Measurements from ENCODE around the gene ITSN2. TPM values are rescaled to one million over a fixed set of nuclear protein-coding genes. Genes with fewer than 3 reads are reported as not detected.

ITSN2 gene
- total and polyA plus RNA-seq, 2 of the 8 experiments (the other 6 are each of a cell fraction or from before 2014, with no cell fraction given) = 9.3 to 17.0 TPM

- no peak overlapping the region for H2BK12ac ChIP-seq (ENCODE audit: low read depth, low read length)
- no peaks in the 10 kb centered on the region for H3K23me2 ChIP-seq (ENCODE audit: low read depth, low read length)
- no peak overlapping the region for H4K5ac ChIP-seq (ENCODE audit: insufficient read length, low read depth, low read length)
- H2AK5ac ChIP-seq (ENCODE audit: low read depth, low read length) = no peak overlapping the region
- H4K20me1 ChIP-seq (replicated peaks in 1 of 2; ENCODE audit: control insufficient read depth in 1 of 2, insufficient read depth in 2 of 2, low read length in 2 of 2) = no peaks in the 10 kb centered on the region
- H3K27ac ChIP-seq (ENCODE audit: low read depth, low read length) = no peak overlapping the region
- no peak overlapping the region for H3K4ac ChIP-seq (replicated peaks; ENCODE audit: insufficient read length, low read depth, low read length)
- no peak overlapping the region for H3K23ac ChIP-seq (ENCODE audit: insufficient read length)
- H4K91ac ChIP-seq (replicated peaks; ENCODE audit: insufficient read length, low read length) = no peak overlapping the region
- H3K4me2 ChIP-seq (ENCODE audit: insufficient read depth in 1 of 2, low read depth in 2 of 2, low read length in 2 of 2) = no peak overlapping the region
- TF ChIP-seq MAX (IDR thresholded peaks at IDR 0.05) = no peak
- no peak for TF ChIP-seq RNF2 (IDR thresholded peaks at IDR 0.05; ENCODE audit: borderline replicate concordance, low read depth, low read length, missing control alignments, poor library complexity, severe bottlenecking)
- TF ChIP-seq EGR1 (IDR thresholded peaks at IDR 0.05; ENCODE audit: borderline replicate concordance, low read depth, low read length) = no peak
- no peaks in the 10 kb centered on the region; a peak in 1 of 7 replicates for H3K4me1 ChIP-seq (replicated peaks in 1 of 4; ENCODE audit: control insufficient read depth in 3 of 4, insufficient read depth in 4 of 4, low read length in 3 of 4)
- H3K18ac ChIP-seq (ENCODE audit: extremely low read depth, low read length) = no peak overlapping the region
- H2BK120ac ChIP-seq (replicated peaks; ENCODE audit: low read depth, low read length) = no peak overlapping the region
- no peak overlapping the region for H3K9ac ChIP-seq (replicated peaks in 1 of 4; ENCODE audit: extremely low read depth in 1 of 4, low read depth in 3 of 4, low read length in 3 of 4)
- no peak overlapping the region for H2BK20ac ChIP-seq (ENCODE audit: low read length)
- H3K79me1 ChIP-seq (ENCODE audit: low read depth, low read length) = no peaks in the 10 kb centered on the region
- H3K56ac ChIP-seq (replicated peaks; ENCODE audit: insufficient read length, low read depth, low read length) = no peak overlapping the region
- ChIA-PET POLR2A (ENCODE audit: partially characterized antibody) (no interaction called here), CTCF (ENCODE audit: partially characterized antibody) (interaction anchor here (1.6 kb wide), 1 partner anchor 11 kb away, joined by 3 read pairs; no protein-coding TSS in a partner anchor)
- no peaks in the 10 kb centered on the region for H3K79me2 ChIP-seq (ENCODE audit: control insufficient read depth in 1 of 2, insufficient read depth in 2 of 2, low read length in 2 of 2)
- H2BK5ac ChIP-seq (ENCODE audit: low read depth, low read length) = no peak overlapping the region
- 83% methylated on average over 3 of the region's 4 CpGs; no CpG with 5 or more reads in 1 of the 2 experiments for WGBS, 2 experiments (ENCODE audit: extremely low coverage in 1 of 2, insufficient coverage in 1 of 2, insufficient read length in 1 of 2, insufficient replicate concordance in 2 of 2, low coverage in 1 of 2, low lambda C conversion rate in 2 of 2, missing lambda C conversion rate in 1 of 2)
- H3K27me3 ChIP-seq (replicated peaks in 1 of 4; ENCODE audit: control insufficient read depth in 3 of 4, extremely low read depth in 1 of 4, insufficient read depth in 3 of 4, low read length in 3 of 4) = no peaks in the 10 kb centered on the region
- no peak overlapping the region for H2BK15ac ChIP-seq (ENCODE audit: low read length)
- DNase-seq (ENCODE audit: low read depth in 1 of 2, low spot score in 2 of 2) (no peak), FAIRE-seq (no peak)
- no peaks in the 10 kb centered on the region for H3K9me3 ChIP-seq (ENCODE audit: insufficient read depth in 2 of 2, low read depth in 1 of 2, low read length in 1 of 2)
- no peak overlapping the region for H4K8ac ChIP-seq (ENCODE audit: extremely low read depth, insufficient read depth, low read length)
- H3K36me3 ChIP-seq (ENCODE audit: control insufficient read depth in 2 of 4, insufficient read depth in 4 of 4, low read length in 3 of 4) = no peaks in the 10 kb centered on the region
- H2AFZ ChIP-seq (ENCODE audit: low read length) = no peak overlapping the region
- no peak overlapping the region for H3K14ac ChIP-seq (ENCODE audit: insufficient read length)
- H3K4me3 ChIP-seq (ENCODE audit: extremely low read depth in 1 of 4, insufficient read depth in 2 of 4, low read depth in 3 of 4, low read length in 4 of 4) = no peak overlapping the region
Observed at GRCh38 chr2:24159708-24160107, 200.6 kb downstream of the ITSN2 start.

Data from H1 (cell line).